Fibroblast of villous mesenchyme (primary cell): ENCODE results near the gene GJD4. TPM values are rescaled to one million over a fixed set of nuclear protein-coding genes. Genes with fewer than 3 reads are reported as not detected.

Source experiments
- DNase-seq: peaks from one replicate; pipeline ENCODE4 v3.0.0-alpha.2; 2010; ENCODE audit warnings: low read depth
- H3K4me3 ChIP-seq: 2 replicates; pipeline ENCODE4 v1.5.1; 2011; ENCODE audit warnings: low read depth, mild to moderate bottlenecking, low read length
- total RNA-seq: library from RNA; depleted of rRNA; stranded (reverse); fragments of >200 nt; gene quantifications from 2 replicates; pipeline ENCODE4 v1.2.3, GENCODE V29; 2012
- TF ChIP-seq, protein P1 (sequence below): IDR thresholded peaks from 2 replicates; pipeline ENCODE4 v1.5.1; 2012; ENCODE audit warnings: low read depth, mild to moderate bottlenecking, low read length; ENCODE audit not compliant: insufficient read depth

GJD4 gene
- total RNA-seq, 1 donor, result not detected

DNA sequence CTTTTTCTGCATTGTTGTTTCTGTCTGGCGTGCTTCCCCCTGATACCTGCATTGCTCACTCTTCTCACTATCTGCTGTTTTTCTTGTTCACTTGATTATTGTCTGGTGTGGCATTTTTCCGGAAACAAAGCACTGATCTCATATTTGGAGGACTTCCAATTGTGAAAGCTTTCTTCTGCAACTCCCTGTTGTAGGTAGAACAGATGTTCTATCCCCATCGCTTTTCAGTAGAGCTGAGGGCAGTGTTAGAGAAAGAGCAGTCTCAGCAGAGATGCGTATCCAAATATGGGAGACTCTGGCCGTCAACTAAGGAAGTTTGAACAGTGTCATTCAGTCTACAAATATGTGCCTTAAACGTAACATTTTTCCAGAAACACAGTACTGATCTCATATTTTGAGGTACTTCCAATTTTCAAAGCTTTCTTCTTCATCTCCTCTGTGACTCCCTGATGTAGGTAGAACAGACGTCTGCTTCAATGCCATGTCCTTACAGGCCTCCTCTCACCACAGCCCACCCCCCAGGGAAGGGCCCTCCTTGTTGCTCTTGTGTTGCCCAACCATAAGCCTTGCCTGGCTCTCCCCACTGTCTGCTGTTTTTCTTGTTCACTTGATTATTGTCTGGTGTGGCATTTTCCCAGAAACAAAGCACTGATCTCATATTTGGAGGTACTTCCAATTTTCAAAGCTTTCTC is 27.1 kb upstream of the GJD4 start:
- DNase-seq, result no peak
- TF ChIP-seq, protein P1, sequence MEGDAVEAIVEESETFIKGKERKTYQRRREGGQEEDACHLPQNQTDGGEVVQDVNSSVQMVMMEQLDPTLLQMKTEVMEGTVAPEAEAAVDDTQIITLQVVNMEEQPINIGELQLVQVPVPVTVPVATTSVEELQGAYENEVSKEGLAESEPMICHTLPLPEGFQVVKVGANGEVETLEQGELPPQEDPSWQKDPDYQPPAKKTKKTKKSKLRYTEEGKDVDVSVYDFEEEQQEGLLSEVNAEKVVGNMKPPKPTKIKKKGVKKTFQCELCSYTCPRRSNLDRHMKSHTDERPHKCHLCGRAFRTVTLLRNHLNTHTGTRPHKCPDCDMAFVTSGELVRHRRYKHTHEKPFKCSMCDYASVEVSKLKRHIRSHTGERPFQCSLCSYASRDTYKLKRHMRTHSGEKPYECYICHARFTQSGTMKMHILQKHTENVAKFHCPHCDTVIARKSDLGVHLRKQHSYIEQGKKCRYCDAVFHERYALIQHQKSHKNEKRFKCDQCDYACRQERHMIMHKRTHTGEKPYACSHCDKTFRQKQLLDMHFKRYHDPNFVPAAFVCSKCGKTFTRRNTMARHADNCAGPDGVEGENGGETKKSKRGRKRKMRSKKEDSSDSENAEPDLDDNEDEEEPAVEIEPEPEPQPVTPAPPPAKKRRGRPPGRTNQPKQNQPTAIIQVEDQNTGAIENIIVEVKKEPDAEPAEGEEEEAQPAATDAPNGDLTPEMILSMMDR, result no peak

DNA sequence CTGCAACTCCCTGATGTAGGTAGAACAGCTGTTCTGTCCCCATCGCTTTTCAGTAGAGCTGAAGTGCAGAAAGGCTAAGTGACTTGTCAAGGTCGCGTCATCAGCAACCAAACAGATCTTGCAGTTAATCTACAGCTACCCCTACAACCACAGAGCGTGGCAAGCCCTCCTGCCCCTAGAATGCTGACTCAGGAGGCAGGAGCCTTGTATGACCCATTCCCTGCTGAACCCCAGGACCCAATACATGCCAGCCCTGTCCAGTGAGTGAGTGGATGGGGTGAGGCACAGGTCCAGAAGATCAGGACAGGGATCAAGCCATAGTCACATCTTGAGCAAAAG is 26.6 kb upstream of the GJD4 start:
- TF ChIP-seq, protein P1, result no peak
- DNase-seq, result no peak
- no peak overlapping the region for H3K4me3 ChIP-seq

More for the DNA sequence above, 27.1 kb upstream of the GJD4 start:
- no peak overlapping the region for H3K4me3 ChIP-seq

DNA sequence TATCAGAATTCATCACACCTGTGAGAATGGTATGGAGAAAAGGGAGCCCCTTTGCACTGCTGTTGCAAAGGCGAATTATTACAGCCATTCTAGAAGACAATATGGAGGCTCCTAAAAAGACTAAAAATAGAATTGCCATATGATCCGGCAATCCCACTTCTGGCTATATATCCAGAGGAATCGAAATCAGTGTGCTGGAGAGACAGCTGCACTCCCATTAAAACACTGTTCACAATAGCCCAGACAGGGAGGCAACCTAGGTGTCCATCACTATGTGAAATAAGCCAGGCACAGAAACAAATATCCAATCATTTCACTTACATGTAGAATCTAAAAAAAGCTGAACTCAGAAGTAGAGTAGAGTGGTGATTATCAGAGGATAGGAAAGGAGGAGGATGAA is 26.0 kb upstream of the GJD4 start:
- no peak for DNase-seq
- no peak overlapping the region for H3K4me3 ChIP-seq
- TF ChIP-seq, protein P1, result no peak

DNA sequence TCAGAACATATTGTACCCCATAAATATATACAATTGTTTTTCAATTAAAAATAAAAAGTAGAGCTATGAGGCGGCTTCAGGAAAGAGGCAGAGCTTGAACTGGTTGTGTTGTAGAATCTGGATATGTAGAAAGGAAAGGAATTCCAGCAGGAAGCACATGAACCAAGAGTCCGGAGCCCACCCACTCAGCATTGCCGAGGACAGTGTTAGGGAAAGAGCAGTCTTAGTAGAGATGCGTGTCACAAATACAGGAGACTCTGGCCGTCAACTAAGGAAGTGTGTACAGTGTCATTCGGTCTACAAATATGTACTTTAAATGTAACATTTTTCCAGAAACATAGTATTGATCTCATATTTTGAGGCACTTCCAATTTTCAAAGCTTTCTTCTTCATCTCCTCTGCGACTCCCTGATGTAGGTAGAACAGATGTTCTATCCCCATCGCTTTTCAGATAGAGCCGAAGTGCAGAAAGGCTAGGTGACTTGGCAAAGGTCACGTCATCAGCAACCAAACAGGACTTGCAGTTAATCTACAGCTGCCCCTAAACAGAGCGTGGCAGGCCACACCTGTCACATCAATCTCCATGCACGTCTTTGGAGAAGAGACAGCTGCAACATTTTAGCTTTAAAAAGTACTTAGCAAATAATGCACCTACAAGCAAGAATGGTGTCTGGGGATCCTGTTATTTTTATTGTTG is 25.3 kb upstream of the GJD4 start:
- no peak for DNase-seq
- TF ChIP-seq, protein P1, result no peak
- no peak overlapping the region for H3K4me3 ChIP-seq

DNA sequence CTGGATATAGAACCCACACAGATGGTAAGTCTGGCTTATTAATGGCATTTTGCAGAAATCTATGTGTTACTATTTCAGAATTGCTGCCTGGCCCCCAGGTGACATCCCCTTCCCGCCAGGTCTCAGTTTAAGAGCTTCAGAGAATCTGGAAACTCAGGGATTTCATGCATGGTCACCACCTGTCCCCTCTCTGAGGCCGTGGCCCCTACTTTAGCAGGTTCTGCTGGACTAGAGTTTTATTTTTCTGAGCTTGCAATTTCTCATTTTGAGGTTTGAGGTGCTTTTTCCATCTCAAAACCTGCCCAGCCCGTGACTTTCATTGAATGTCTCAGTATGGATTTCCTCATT is 24.7 kb upstream of the GJD4 start:
- no peak overlapping the region for H3K4me3 ChIP-seq
- no peak for DNase-seq
- TF ChIP-seq, protein P1, result no peak

DNA sequence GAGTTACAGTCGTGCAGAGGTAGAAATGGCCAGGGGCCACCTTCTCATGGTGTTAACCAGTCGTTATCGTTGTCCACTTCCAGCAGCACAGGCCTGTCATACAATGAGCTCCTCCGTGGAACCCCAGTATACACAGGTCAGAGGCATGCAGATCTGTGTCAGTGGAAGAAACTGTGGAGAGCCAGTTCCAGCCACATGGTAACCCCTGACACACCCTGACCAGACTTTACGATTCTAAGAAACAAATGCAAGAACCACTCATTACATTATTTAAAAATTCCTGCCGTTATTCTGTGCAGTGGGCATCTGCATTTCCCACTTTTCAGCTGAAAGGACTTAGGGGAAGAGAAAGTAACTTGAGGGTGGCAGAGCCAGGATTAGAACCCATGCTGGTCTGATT is 23.5 kb upstream of the GJD4 start:
- TF ChIP-seq, protein P1, result no peak
- H3K4me3 ChIP-seq, result no peak overlapping the region
- no peak for DNase-seq
